MM.1S (cell line): ENCODE measurements around the gene ZFP69B.

Experiments
- CTCF ChIP-seq: fragments of 300-600 bp; sonication (generic); IDR thresholded peaks from 2 replicates; pipeline ENCODE4 v1.5.1; 2016; ENCODE audit warnings: antibody characterized with exemption, low read length, mixed read lengths
- EZH2 ChIP-seq: fragments of 300-600 bp; sonication (generic); optimal IDR thresholded peaks from 2 replicates; pipeline ENCODE3; 2017; ENCODE audit warnings: low read depth, mild to moderate bottlenecking, antibody characterized with exemption, low read length, mixed read lengths

DNA sequence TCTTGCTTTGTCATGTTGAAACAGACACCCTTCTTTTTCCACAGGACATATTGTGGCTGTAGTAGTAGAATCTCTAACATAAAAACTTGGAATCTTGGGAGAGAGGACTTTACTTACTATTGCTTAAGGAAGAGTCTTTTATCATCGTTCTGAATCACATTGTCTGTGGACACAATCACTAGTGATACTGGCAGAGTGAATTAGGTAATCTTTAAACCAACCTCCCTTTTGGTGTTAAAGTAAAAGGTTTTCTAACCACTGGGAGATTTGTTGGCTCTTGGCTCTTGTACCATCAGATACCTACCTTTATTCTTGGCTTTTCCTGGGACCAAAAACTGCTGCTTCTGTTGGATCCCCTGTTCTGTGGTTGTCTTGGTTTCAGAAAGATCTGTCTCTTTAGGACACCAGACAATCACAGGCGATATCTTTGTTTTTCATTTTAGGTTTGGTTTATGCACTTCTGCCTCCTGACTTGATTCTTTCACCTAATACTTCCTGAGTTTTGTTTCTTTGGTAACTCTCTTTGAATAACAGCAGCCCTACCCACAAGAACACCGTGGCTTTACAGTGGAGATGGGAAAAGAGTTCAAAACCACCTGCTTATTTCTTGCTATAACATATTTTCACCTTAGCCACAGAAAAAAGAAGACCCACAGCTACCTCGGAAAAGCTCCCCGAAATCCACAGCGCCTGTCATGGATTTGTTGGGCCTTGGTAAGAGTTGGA is 36.6 kb upstream of the ZFP69B start:
- TF ChIP-seq EZH2 (no peak), CTCF (no peak)
